HepG2 (cell line): ENCODE measurements around the gene FOXI2. TPM values are rescaled to one million over a fixed set of nuclear protein-coding genes. Genes with fewer than 3 reads are reported as not detected.

Experiments
- ATAC-seq: fragments of 200-7000 bp; cut with Tn5 transposase; 3 replicates; pipeline ENCODE4 v1.9.1; 2020; ENCODE audit warnings: mild to moderate bottlenecking, moderate library complexity
- BruUV-seq: library from RNA; stranded (reverse); fragments of 400-500 nt; replicated peaks from 2 replicates; lab custom pipeline; 2021; lab: Mats Ljungman, UMichigan
- CTCF ChIA-PET: fragments of 300-600 bp; formaldehyde crosslinking; extraction: SDS; loops from one replicate; lab custom pipeline; 2021; ENCODE audit warnings: low total read pairs, inconsistent platforms, low intra/inter-chr PET ratio; lab: Yijun Ruan, JAX
- POLR2A ChIA-PET: fragments of 350-600 bp; sonication (Branson Sonifier 250); formaldehyde crosslinking; loops from one replicate; lab custom pipeline; 2020; ENCODE audit warnings: antibody characterized with exemption, inconsistent platforms; lab: Yijun Ruan, JAX
- DNase-seq: peaks from one replicate; pipeline ENCODE4 v3.0.0-alpha.2; 2015; ENCODE audit warnings: low spot score
- FAIRE-seq: peaks from 3 replicates; lab custom pipeline; 2011; peaks lifted over from hg19 to GRCh38; lab: Jason Lieb, UNC
- H2AFZ ChIP-seq: one replicate; pipeline ENCODE4 v1.6.1; 2011; ENCODE audit warnings: low read length, inconsistent platforms
- H3K27ac ChIP-seq: fragments of 300-600 bp; 3 replicates; pipeline ENCODE4 v1.8.0; 2011; ENCODE audit warnings: mixed run types, mild to moderate bottlenecking, mixed read lengths, low read length, inconsistent platforms; ENCODE audit not compliant: insufficient read depth; ENCODE audit errors: extremely low read length
- H3K27me3 ChIP-seq, 2 experiments: fragments of 200-600 bp in 1 of 2; 2 replicates in 1 of 2; 3 replicates in 1 of 2; pipeline versions ENCODE4 v1.6.0 to v1.8.0; 2011; ENCODE audit warnings: low read length in 2 of 2, mild to moderate bottlenecking in 2 of 2, moderate library complexity in 2 of 2, inconsistent platforms in 1 of 2; ENCODE audit not compliant: insufficient read depth in 2 of 2, control insufficient read depth in 1 of 2
- H3K36me3 ChIP-seq, 2 experiments: fragments of 200-600 bp in 1 of 2; replicated peaks in 1 of 2; 2 replicates in 1 of 2; 3 replicates in 1 of 2; pipeline versions ENCODE4 v1.5.1 to v1.8.0; 2011; ENCODE audit warnings: low read length in 2 of 2, inconsistent platforms in 1 of 2; ENCODE audit not compliant: insufficient read depth in 2 of 2, control insufficient read depth in 1 of 2
- H3K4me1 ChIP-seq: 2 replicates; pipeline ENCODE4 v1.5.1; 2012; ENCODE audit warnings: low read length, inconsistent platforms; ENCODE audit not compliant: insufficient read depth
- H3K4me2 ChIP-seq: 2 replicates; pipeline ENCODE4 v1.6.0; 2011; ENCODE audit warnings: low read depth, low read length, inconsistent platforms
- H3K4me3 ChIP-seq, 3 experiments: fragments of 200-600 bp in 1 of 3; sonication (generic), shearing (Covaris generic) in 1 of 3; replicated peaks in 1 of 3; 2 replicates each; pipeline ENCODE4 v1.5.1; 2011 to 2016; ENCODE audit warnings: low read length in 3 of 3, inconsistent platforms in 2 of 3, low read depth in 2 of 3, mild to moderate bottlenecking in 2 of 3, control low read depth in 1 of 3, mixed read lengths in 1 of 3; ENCODE audit not compliant: insufficient read depth in 1 of 3
- H3K79me2 ChIP-seq: one replicate; pipeline ENCODE4 v1.6.1; 2011; ENCODE audit warnings: low read length, inconsistent platforms; ENCODE audit not compliant: insufficient read depth
- H3K9ac ChIP-seq: 2 replicates; pipeline ENCODE4 v1.6.0; 2011; ENCODE audit warnings: mild to moderate bottlenecking, low read depth, low read length, inconsistent platforms; ENCODE audit not compliant: insufficient read depth
- H3K9me3 ChIP-seq: 2 replicates; pipeline ENCODE4 v1.5.1; 2012; ENCODE audit warnings: mild to moderate bottlenecking, low read length
- H4K20me1 ChIP-seq: 2 replicates; pipeline ENCODE4 v1.6.0; 2011; ENCODE audit warnings: inconsistent platforms, mild to moderate bottlenecking, low read length, moderate library complexity; ENCODE audit not compliant: insufficient read depth
- CC2D1A ChIP-seq: sonication (generic); formaldehyde crosslinking; IDR thresholded peaks from 2 replicates; pipeline ENCODE4 v1.8.1; 2023; ENCODE audit warnings: mild to moderate bottlenecking, missing genetic modification reagents
- ELF3 ChIP-seq: IDR thresholded peaks from 2 replicates; pipeline ENCODE4 v1.6.1; 2016; ENCODE audit warnings: missing genetic modification reagents, missing compliant biosample characterization
- EP300 ChIP-seq, 3 experiments: sonication (generic) in 1 of 3; formaldehyde crosslinking in 1 of 3; IDR thresholded peaks; 2 replicates each; pipeline versions ENCODE4 v1.5.1 to v1.6.1; 2011 to 2020; ENCODE audit warnings: low read depth in 2 of 3, low read length in 2 of 3, borderline replicate concordance in 1 of 3, improper control_type of control experiment in 1 of 3, mild to moderate bottlenecking in 1 of 3, missing genetic modification reagents in 1 of 3, moderate library complexity in 1 of 3
- HES4 ChIP-seq: sonication (generic); formaldehyde crosslinking; IDR thresholded peaks from 2 replicates; pipeline ENCODE4 v1.9.0; 2021; ENCODE audit warnings: mild to moderate bottlenecking, missing genetic modification reagents, borderline replicate concordance
- HNF4G ChIP-seq, 2 experiments: sonication (generic) in 1 of 2; formaldehyde crosslinking in 1 of 2; IDR thresholded peaks; 2 replicates each; pipeline versions ENCODE4 v1.4.0 to v1.6.1; 2011 to 2020; ENCODE audit warnings: borderline replicate concordance in 2 of 2, low read depth in 2 of 2, mild to moderate bottlenecking in 2 of 2, low read length in 1 of 2, missing genetic modification reagents in 1 of 2, moderate library complexity in 1 of 2
- HOXA3 ChIP-seq: sonication (generic); formaldehyde crosslinking; IDR thresholded peaks from 2 replicates; pipeline ENCODE4 v1.5.0; 2020; ENCODE audit warnings: missing genetic modification reagents
- IRX3 ChIP-seq: sonication (generic); formaldehyde crosslinking; IDR thresholded peaks from 2 replicates; pipeline ENCODE4 v1.8.1; 2023; ENCODE audit warnings: mild to moderate bottlenecking, low read depth, missing genetic modification reagents, borderline replicate concordance
- KLF15 ChIP-seq: sonication (generic); formaldehyde crosslinking; IDR thresholded peaks from 2 replicates; pipeline ENCODE4 v1.8.1; 2023; ENCODE audit warnings: borderline replicate concordance, mild to moderate bottlenecking, inconsistent platforms, missing genetic modification reagents, mixed read lengths
- MED1 ChIP-seq: sonication (generic); formaldehyde crosslinking; IDR thresholded peaks from 2 replicates; pipeline ENCODE4 v1.4.0; 2020; ENCODE audit warnings: missing genetic modification reagents
- MTERF4 ChIP-seq: sonication (generic); formaldehyde crosslinking; IDR thresholded peaks from 2 replicates; pipeline ENCODE4 v1.8.0; 2023; ENCODE audit warnings: mild to moderate bottlenecking, missing genetic modification reagents
- NR3C1 ChIP-seq: sonication (generic); formaldehyde crosslinking; IDR thresholded peaks from 2 replicates; pipeline ENCODE4 v1.4.0; 2020; ENCODE audit warnings: missing genetic modification reagents
- RARA ChIP-seq: IDR thresholded peaks from 2 replicates; pipeline ENCODE4 v1.6.1; 2016; ENCODE audit warnings: missing genetic modification reagents, missing compliant biosample characterization
- YEATS2 ChIP-seq: sonication (generic); formaldehyde crosslinking; IDR thresholded peaks from 2 replicates; pipeline ENCODE4 v1.4.0; 2020; ENCODE audit warnings: missing genetic modification reagents, borderline replicate concordance
- ZBTB34 ChIP-seq: sonication (generic); formaldehyde crosslinking; IDR thresholded peaks from 2 replicates; pipeline ENCODE4 v1.8.0; 2022; ENCODE audit warnings: mild to moderate bottlenecking, missing genetic modification reagents
- ZNF3 ChIP-seq: IDR thresholded peaks from 2 replicates; pipeline ENCODE4 v1.7.0; 2017; ENCODE audit warnings: inconsistent platforms
- ZNF335 ChIP-seq: sonication (generic); formaldehyde crosslinking; IDR thresholded peaks from 2 replicates; pipeline ENCODE4 v1.4.0; 2020; ENCODE audit warnings: missing genetic modification reagents
- ZNF556 ChIP-seq: sonication (generic); formaldehyde crosslinking; IDR thresholded peaks from 2 replicates; pipeline ENCODE4 v1.4.0; 2020; ENCODE audit warnings: mild to moderate bottlenecking, missing genetic modification reagents, borderline replicate concordance
- ZNF614 ChIP-seq: IDR thresholded peaks from 2 replicates; pipeline ENCODE4 v1.6.1; 2018; ENCODE audit warnings: missing biosample characterization, missing genetic modification reagents, inconsistent platforms, borderline replicate concordance
- WGBS: methylation state at CpG from one replicate; pipeline ENCODE4 v1.1.6; 2017; ENCODE audit warnings: low lambda C conversion rate; 5-methylcytosine and 5-hydroxymethylcytosine counted together
- in situ Hi-C: cut with HindIII; loops from 2 replicates; pipeline ENCODE4 v1.10.0; 2017; ENCODE audit warnings: low pct_unique_long_range_greater_than_20kb; ENCODE audit not compliant: extremely low pct_ligation_motif_present
- intact Hi-C: fragments of 100-400 bp; cut with micrococcal nuclease; formaldehyde crosslinking; loops from one replicate; pipeline ENCODE4 v1.10.0; 2022; ENCODE audit not compliant: unreplicated experiment
- polyA plus RNA-seq, 8 experiments: library from polyadenylated mRNA; depleted of rRNA in 3 of 8; stranded (reverse) in 7 of 8; unstranded in 1 of 8; fragments of >200 nt; fragmentation: Illumina TruSeq in 4 of 8; extraction: Trizol in 4 of 8; gene quantifications; 2 replicates each; pipeline versions ENCODE4 v1.2.1 to v1.2.3, GENCODE V29; 2011 to 2016; ENCODE audit warnings: low read depth in 4 of 8, missing spikeins in 1 of 8, mixed read lengths in 1 of 8; ENCODE audit not compliant: insufficient read depth in 1 of 8
- total RNA-seq, 5 experiments: library from RNA; depleted of rRNA; stranded (reverse); fragments of >200 nt; fragmentation: Illumina TruSeq; extraction: Trizol; gene quantifications; 2 replicates each; pipeline ENCODE4 v1.2.3, GENCODE V29; 2016; ENCODE audit warnings: low read depth in 1 of 5
- TF ChIP-seq, protein P1 (sequence below): sonication (generic); formaldehyde crosslinking; IDR thresholded peaks from 2 replicates; pipeline ENCODE4 v1.4.0; 2020; ENCODE audit warnings: mild to moderate bottlenecking, missing genetic modification reagents

Gene FOXI2
- total and polyA plus RNA-seq, 2 of the 13 experiments (the other 11 are each of a cell fraction or from before 2014, with no cell fraction given) = not detected

DNA sequence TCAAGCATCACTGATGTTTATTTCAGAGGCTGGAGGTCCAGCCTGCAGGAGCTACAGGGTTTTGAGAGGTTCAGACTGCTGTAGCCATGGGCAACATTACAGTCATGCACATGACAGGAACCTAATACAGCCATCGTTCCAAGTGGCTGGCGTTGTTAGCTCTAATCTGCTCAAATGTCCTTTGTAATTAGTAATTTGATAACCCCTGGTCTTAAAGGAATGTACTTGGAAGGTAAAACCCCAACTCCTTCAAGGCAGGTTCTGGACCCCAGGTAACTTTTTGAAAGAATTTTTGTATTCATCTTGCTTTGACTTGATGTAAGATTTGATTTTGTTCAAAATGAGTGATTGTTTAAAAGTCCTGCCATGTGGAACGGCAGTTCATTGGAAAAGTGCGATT is 34.7 kb upstream of the FOXI2 start (continued):
- TF ChIP-seq ZNF335 (CRISPR knock-in tag) (no peak), KLF15 (CRISPR knock-in tag) (no peak), EP300 (IDR thresholded peaks at IDR 0.05; ENCODE audit: low read depth in 2 of 2, low read length in 2 of 2) (no peak), EP300 (CRISPR knock-in tag; IDR thresholded peaks at IDR 0.05; ENCODE audit: borderline replicate concordance) (no peak), IRX3 (CRISPR knock-in tag) (no peak)

DNA sequence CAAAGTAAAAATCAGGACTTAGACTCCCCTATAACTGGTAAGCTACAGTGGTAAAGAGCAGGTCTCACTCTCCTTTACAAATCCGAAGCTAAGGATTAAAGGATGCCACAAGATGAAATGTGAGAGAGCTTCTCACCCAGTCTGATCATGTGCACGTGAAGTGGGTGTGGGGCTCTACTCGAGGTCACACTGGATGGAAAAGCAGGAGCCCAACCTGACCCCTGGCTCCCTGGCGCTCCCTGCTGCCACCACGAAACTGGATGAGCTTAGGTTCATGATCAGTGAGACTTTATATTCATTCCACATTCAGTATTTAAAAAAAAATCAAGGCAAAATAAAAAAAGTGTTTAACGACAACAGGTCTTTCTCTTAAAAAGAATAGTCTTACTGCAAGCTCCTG is 21.7 kb upstream of the FOXI2 start:
- H3K4me1 ChIP-seq = no peaks in the 10 kb centered on the region
- no peak overlapping the region for H3K27ac ChIP-seq
- no peak overlapping the region for H3K4me2 ChIP-seq
- H3K79me2 ChIP-seq = no peaks in the 10 kb centered on the region
- no peak overlapping the region for H2AFZ ChIP-seq
- no peaks in the 10 kb centered on the region for H3K9me3 ChIP-seq
- ChIA-PET CTCF (interaction anchor here (1.1 kb wide), 1 partner anchor 138 kb away, joined by 3 read pairs; no protein-coding TSS in a partner anchor), POLR2A (no interaction called here)
- FAIRE-seq (no peak), ATAC-seq (no peak), DNase-seq (no peak)
- no peaks in the 10 kb centered on the region for H3K36me3 ChIP-seq
- no peaks in the 10 kb centered on the region for H4K20me1 ChIP-seq
- BruUV-seq = no TSS peak
- 3% methylated on average over 6 of the region's 6 CpGs for WGBS
- H3K27me3 ChIP-seq = peaks cover 0 to 3% of the 10 kb centered on the region in 2 experiments; a peak in 2 of 5 replicates
- no peak overlapping the region for H3K4me3 ChIP-seq
- in situ Hi-C loops = loop anchor here (5.0 to 25.0 kb wide), 3 partner anchors 137 to 350 kb away; no protein-coding TSS in a partner anchor
- intact Hi-C loops = loop anchor here (5.0 kb wide), 1 partner anchor 352 kb away; no protein-coding TSS in a partner anchor
- no peak overlapping the region for H3K9ac ChIP-seq
- TF ChIP-seq CC2D1A = no peak
- no peak for TF ChIP-seq HES4
- no peak for TF ChIP-seq HOXA3
- TF ChIP-seq HNF4G (IDR thresholded peaks at IDR 0.05; ENCODE audit: borderline replicate concordance, low read depth, low read length) = no peak
- TF ChIP-seq HNF4G (CRISPR knock-in tag; IDR thresholded peaks at IDR 0.05; ENCODE audit: borderline replicate concordance, low read depth) = no peak
- TF ChIP-seq MED1 (CRISPR knock-in tag) = no peak
- no peak for TF ChIP-seq MTERF4 (CRISPR knock-in tag)
- no peak for TF ChIP-seq ZNF614
- TF ChIP-seq ZNF3 (CRISPR knock-in tag) = no peak
- TF ChIP-seq NR3C1 (CRISPR knock-in tag) = no peak
- TF ChIP-seq, protein P1, sequence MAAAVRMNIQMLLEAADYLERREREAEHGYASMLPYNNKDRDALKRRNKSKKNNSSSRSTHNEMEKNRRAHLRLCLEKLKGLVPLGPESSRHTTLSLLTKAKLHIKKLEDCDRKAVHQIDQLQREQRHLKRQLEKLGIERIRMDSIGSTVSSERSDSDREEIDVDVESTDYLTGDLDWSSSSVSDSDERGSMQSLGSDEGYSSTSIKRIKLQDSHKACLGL (CRISPR knock-in tag) = no peak
- TF ChIP-seq ZBTB34 (CRISPR knock-in tag) = no peak
- no peak for TF ChIP-seq RARA
- no peak for TF ChIP-seq ELF3 (CRISPR knock-in tag)
- TF ChIP-seq ZNF556 (CRISPR knock-in tag) = no peak
- TF ChIP-seq YEATS2 (CRISPR knock-in tag) = no peak
